Stimulated activated CD4-positive, alpha-beta T cell treated with anti-CD3 and anti-CD28 coated beads, Interleukin-1b, Interleukin-23, amount 100 ng/mL, for 24 hours (primary cell): ENCODE data around the gene JPH4.

Experiments
- DNase-seq, 4 experiments: peaks; one replicate each; pipeline ENCODE4 v3.0.0-alpha.2; 2020; ENCODE audit warnings: low read depth in 4 of 4, low spot score in 1 of 4

The JPH4 gene

GRCh38 chr14:23531391-23531790 is 47.2 kb downstream of the JPH4 start:
- DNase-seq = no peak

GRCh38 chr14:23530375-23531055 is 48.1 kb downstream of the JPH4 start:
- DNase-seq = no peak

GRCh38 chr14:23529016-23529415 is 49.6 kb downstream of the JPH4 start:
- no peak for DNase-seq

GRCh38 chr14:23528555-23528954 is 50.0 kb downstream of the JPH4 start:
- no peak for DNase-seq

GRCh38 chr14:23525611-23526010 is 53.0 kb downstream of the JPH4 start:
- DNase-seq = no peak

GRCh38 chr14:23524954-23525353 is 53.6 kb downstream of the JPH4 start:
- no peak for DNase-seq

- DNase-seq = no peak
These were observed 55.2 kb downstream of the JPH4 start for GRCh38 chr14:23523229-23524016.

GRCh38 chr14:23522643-23523198 is 55.9 kb downstream of the JPH4 start:
- DNase-seq = no peak

GRCh38 chr14:23521785-23522640 is 56.6 kb downstream of the JPH4 start:
- no peak for DNase-seq

GRCh38 chr14:23520899-23521533 is 57.6 kb downstream of the JPH4 start:
- no peak for DNase-seq

GRCh38 chr14:23518709-23519108 is 59.9 kb downstream of the JPH4 start:
- DNase-seq = no peak
